NCI-H1930 (cell line): ENCODE measurements around the gene NCR2.
A peak's percentile ranks its signal among the peaks of the same experiment; 100 is the strongest.

Experiments
- DNase-seq, 2 experiments: peaks; one replicate each; lab custom pipeline; 2025; lab: John Stamatoyannopoulos, UW

Gene NCR2

GRCh38 chr6:41359617-41360313 is 24.4 kb downstream of the NCR2 start:
- no peak for DNase-seq

- DNase-seq, result no peak
Measured at GRCh38 chr6:41360314-41360685, 24.9 kb downstream of the NCR2 start.

GRCh38 chr6:41366150-41366549 is 30.7 kb downstream of the NCR2 start:
- DNase-seq, result no peak

GRCh38 chr6:41367061-41367460 is 31.7 kb downstream of the NCR2 start:
- DNase-seq, result no peak

- peak; percentile 40 to 61 for DNase-seq
Measured at GRCh38 chr6:41367700-41368099, 32.3 kb downstream of the NCR2 start.

GRCh38 chr6:41370488-41371111 is 35.2 kb downstream of the NCR2 start:
- no peak for DNase-seq

- DNase-seq, result peak in 1 of 2 experiments; percentile 33
Measured at GRCh38 chr6:41371461-41371991, 36.1 kb downstream of the NCR2 start.

- no peak for DNase-seq
Measured at GRCh38 chr6:41371992-41372831, 36.8 kb downstream of the NCR2 start.

- DNase-seq, result no peak
Measured at GRCh38 chr6:41372832-41373626, 37.6 kb downstream of the NCR2 start.

GRCh38 chr6:41373627-41373918 is 38.2 kb downstream of the NCR2 start:
- DNase-seq, result no peak

GRCh38 chr6:41373919-41374617 is 38.7 kb downstream of the NCR2 start:
- DNase-seq, result no peak

GRCh38 chr6:41374618-41375590 is 39.5 kb downstream of the NCR2 start:
- no peak for DNase-seq

GRCh38 chr6:41375598-41376151 is 40.3 kb downstream of the NCR2 start:
- no peak for DNase-seq

- DNase-seq, result no peak
Measured at GRCh38 chr6:41376176-41376575, 40.8 kb downstream of the NCR2 start.

GRCh38 chr6:41377071-41377470 is 41.7 kb downstream of the NCR2 start:
- DNase-seq, result no peak

GRCh38 chr6:41379306-41379705 is 43.9 kb downstream of the NCR2 start:
- DNase-seq, result no peak

GRCh38 chr6:41386594-41386993 is 51.2 kb downstream of the NCR2 start:
- DNase-seq, result no peak

- DNase-seq, result no peak
Measured at GRCh38 chr6:41392246-41392645, 56.8 kb downstream of the NCR2 start.

GRCh38 chr6:41396335-41396734 is 60.9 kb downstream of the NCR2 start:
- DNase-seq, result no peak

- DNase-seq, result no peak
Measured at GRCh38 chr6:41399424-41399823, 64.0 kb downstream of the NCR2 start.
